T47D (cell line): ENCODE measurements around the gene NLRP14.
A peak's percentile ranks its signal among the peaks of the same experiment; 100 is the strongest.

Source experiments
- DNase-seq, 2 experiments: peaks; one replicate each; pipeline versions ENCODE4 v3.0.0 to v3.0.0-alpha.2; 2011 to 2012; ENCODE audit warnings: low read depth in 1 of 2, low spot score in 1 of 2
- JUND ChIP-seq: IDR thresholded peaks from 2 replicates; pipeline ENCODE4 v1.6.1; 2012; ENCODE audit warnings: low read depth
- in situ Hi-C: cut with HindIII; loops from 2 replicates; pipeline ENCODE4 v1.10.0; 2016; ENCODE audit warnings: low sequenced_read_pairs, low pct_unique_long_range_greater_than_20kb

NLRP14 gene

DNA sequence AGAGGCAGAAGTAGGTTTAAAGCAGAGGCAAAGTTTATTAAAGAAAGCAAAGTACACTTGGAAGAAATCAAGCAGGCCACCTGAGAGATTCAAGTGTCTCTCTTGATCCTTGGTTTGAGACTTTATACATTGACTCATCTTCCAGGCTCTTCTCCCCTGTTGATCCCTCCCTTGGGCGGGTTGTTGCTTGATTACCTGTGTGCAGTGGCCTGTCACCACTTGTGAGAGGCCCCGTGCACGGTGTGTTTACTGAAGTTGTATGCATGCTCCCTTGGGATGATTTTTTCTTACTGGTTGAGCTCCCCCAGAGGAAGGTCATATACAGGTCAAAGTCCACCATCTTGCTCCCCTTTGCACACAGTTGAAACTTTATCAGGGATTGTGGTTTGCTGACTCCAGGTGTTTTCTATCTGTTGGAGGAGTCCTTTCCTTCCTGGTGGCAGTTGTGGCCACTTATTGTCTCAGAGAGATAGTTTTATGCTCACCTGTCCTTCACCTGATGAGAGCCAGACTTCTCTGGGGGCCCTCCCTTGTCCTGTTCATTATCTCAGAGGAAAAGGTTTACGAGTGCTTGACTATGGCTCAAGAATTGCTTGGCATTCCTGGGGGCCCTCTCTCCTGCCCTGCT lies 52.2 kb downstream of the NLRP14 start:
- in situ Hi-C loops: no loop called here
- DNase-seq: no peak
- TF ChIP-seq JUND: no peak

DNA sequence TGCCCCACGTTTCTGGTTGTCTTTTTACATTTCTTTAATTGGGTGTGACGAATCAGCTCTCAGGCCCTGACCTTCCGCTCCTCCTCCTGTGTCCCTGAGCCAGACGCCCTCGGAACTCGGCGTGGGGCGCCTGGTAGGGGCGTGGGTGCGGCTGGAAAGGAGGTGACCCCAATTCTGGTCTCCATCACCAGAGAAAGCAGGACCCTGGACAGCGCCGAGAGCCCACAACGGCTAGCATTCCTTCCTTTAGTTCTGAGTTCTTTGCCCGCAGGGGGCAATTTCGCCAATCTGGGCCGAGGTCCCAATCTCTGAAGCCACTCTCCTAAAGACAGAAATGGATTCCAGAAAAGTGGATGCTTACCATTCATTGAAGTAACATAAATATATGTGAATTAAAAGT lies 56.8 kb downstream of the NLRP14 start:
- TF ChIP-seq JUND: no peak
- in situ Hi-C loops: no loop called here

DNA sequence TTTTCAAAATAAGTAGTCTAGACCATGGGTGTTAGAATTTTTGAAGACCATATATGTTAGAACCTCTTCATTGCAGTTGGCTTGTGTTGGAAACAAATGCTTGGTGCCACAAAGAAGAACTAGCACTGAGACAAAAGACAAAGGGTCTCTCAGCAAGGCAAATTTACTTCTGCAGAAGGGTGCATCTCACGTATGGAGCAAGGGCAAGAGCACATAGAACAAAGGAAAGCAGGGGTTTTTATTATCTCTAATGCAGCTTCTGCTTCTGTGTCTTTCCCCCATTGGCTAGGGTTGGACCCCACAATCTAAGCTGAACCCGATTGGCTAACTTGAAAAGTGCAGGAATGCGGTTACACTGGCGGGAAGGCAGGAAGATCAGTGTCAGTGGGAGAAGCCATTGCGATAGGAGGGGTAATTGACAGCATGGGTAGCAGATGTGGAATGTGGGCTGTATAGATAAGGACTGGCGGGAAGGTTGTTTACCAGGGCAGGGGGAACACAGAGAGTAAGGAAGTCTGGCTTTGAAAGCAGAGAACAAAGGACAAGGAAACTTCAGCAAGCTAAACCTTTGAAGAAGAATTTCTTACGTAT lies 59.4 kb downstream of the NLRP14 start:
- in situ Hi-C loops: no loop called here
- TF ChIP-seq JUND: no peak
- no peak for DNase-seq

More for the DNA sequence above, 56.8 kb downstream of the NLRP14 start:
- peak; percentile 9 to 19 for DNase-seq

DNA sequence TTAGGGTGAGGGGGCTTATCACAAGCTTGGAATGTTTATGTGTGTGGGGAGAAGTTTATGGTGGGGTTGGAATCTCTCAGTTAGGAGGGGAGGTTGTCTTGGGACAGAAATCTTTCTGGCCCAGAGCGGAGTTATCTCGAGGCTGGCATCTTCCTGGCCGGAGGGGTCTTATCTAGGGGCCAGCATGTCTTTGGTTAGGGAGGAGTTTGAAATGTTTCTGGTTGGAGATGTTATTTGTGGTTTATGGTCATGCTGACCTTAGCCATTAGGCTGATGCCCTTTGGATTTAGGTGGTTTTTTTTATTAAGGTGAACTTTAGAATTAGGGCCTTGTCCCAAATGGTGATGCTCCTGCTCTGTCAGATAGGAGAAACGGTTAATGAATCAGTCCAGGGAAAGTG lies 60.6 kb downstream of the NLRP14 start:
- in situ Hi-C loops: no loop called here
- TF ChIP-seq JUND: no peak

DNA sequence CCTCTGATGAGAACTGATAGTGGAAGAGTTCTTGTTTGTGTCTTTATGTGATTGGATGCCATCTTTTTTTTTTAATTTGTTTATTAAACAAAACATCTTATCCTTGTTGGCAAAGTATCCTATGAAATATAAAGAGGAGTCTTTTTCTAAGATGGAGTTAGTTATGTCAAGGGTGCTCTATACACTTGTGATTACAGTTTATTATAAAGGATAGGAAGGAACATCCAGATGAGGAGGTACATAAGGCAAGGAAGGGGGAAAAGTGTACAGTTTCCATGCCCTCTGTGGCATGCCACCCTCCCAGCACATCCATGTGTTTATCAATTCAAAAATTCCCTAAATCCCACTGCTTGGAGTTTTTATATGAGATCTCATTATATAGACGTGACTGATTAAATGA lies 61.2 kb downstream of the NLRP14 start:
- TF ChIP-seq JUND: no peak
- in situ Hi-C loops: no loop called here

More for the DNA sequence above, 60.6 kb downstream of the NLRP14 start:
- no peak for DNase-seq

DNA sequence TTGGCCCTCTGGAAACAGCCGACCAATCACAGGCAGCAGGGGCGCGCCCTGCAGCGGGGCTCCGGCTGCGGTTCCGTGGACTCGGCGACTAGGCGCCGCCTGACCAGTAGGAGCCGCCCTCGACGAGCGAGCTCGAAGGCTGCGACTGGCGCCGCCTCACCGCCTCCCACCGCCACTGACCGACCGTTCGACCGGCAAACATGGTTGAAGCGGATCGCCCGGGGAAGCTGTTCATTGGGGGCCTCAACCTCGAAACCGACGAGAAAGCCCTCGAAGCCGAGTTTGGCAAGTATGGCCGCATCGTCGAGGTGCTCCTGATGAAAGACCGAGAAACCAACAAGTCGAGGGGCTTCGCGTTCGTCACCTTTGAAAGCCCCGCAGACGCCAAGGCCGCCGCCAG lies 68.6 kb downstream of the NLRP14 start, which contains the start of gene RBMXL2:
TSS of gene RBMXL2 (plus strand) at position 78 of the 400 bp plus-strand sequence. CDS start at position 201, 123 bp downstream.
- no peak for TF ChIP-seq JUND
- in situ Hi-C loops: no loop called here

More for the DNA sequence above, 61.2 kb downstream of the NLRP14 start:
- DNase-seq: no peak

DNA sequence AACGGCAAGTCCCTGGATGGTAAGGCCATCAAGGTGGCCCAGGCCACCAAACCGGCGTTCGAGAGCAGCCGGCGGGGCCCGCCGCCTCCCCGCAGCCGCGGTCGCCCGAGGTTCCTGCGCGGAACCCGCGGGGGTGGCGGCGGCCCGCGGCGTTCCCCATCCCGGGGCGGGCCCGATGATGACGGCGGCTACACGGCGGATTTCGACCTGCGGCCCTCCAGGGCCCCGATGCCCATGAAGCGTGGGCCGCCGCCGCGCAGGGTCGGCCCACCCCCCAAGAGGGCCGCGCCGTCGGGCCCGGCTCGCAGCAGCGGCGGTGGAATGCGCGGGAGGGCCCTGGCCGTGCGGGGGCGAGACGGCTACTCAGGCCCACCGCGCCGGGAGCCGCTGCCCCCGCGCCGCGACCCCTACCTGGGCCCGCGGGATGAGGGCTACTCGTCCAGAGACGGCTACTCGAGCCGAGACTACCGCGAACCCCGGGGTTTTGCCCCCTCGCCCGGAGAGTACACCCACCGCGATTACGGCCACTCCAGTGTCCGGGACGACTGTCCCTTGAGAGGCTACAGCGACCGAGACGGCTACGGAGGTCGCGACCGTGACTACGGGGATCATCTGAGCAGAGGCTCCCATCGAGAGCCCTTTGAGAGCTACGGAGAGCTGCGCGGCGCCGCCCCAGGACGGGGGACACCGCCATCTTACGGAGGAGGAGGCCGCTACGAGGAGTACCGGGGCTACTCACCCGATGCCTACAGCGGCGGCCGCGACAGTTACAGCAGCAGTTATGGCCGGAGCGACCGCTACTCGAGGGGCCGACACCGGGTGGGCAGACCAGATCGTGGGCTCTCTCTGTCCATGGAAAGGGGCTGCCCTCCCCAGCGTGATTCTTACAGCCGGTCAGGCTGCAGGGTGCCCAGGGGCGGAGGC lies 69.3 kb downstream of the NLRP14 start:
- in situ Hi-C loops: no loop called here
- TF ChIP-seq JUND: no peak
- no peak for DNase-seq

More for the DNA sequence above, 68.6 kb downstream of the NLRP14 start, which contains the start of gene RBMXL2:
- DNase-seq: no peak

DNA sequence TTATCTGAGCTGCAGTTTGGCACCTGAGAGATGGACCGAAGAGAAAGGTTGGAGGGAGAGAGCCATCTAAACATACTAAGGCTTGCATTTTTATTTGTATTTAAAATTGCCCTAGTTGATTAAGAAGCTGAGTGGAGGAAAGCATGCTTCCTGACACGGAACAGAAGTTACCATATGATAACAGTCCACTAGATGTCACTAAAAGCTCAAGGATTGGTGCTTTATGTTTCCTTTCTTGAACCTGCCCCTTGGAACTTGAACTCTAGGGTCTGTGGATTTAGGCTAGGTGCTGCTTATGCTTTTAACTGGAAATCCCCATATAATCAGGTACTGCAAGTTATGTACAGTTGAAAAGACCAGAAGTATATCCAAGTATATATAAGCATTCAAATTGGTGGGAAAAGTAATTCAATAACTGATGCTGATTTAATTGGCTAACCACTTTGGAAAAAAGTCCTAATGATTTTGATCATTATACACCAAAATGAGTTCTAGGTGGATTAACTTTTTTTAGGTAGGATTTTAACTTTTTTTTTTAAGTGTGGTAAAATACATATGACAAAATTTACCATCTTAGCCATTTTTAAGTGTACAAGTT lies 78.1 kb downstream of the NLRP14 start:
- in situ Hi-C loops: no loop called here
- peak; percentile 21 to 65 for DNase-seq
- TF ChIP-seq JUND: no peak

DNA sequence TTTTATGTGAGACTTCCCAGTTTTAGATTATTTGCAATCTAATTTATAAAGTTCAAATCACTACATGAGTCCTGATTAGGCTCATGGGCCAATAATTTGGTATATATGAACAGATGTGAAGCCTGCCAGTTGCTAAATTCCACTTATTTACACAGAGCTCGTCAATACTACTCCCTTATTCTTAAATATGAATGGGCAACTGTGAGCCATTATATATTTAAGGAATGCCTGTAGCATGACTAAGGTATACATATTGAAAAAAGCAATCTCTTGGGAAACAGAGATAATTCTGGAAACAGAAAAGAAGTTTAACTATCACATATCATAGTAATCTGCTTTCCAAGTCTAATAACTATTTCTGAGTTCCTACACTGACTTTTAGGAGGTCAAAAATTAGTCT lies 95.5 kb downstream of the NLRP14 start:
- TF ChIP-seq JUND: no peak
- in situ Hi-C loops: no loop called here
- DNase-seq: no peak

DNA sequence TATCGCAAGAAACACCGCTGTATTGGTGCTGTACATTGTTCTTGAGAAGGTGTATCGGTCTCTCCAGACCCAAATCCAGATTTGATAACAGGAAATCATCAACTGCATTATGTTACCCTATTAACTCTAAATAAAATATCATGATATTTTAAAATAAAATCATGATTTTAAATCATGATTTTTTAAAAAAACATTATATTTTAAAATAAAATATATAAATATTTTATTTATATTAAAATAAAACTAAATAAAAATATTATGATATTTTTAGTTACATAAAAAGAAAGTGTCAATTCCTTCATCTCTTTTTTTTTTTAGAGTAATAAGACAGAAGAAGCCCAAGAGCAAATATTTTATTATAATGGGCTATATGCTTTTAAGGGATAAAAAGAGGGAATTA lies 96.1 kb downstream of the NLRP14 start:
- no peak for TF ChIP-seq JUND
- in situ Hi-C loops: no loop called here
- DNase-seq: no peak
